ENCODE results near the gene DPF3.

- TF ChIP-seq SP1 (IDR thresholded peaks at IDR 0.05) (no peak), ZNF384 (IDR thresholded peaks at IDR 0.05) (no peak), BHLHE40 (IDR thresholded peaks at IDR 0.05; ENCODE audit: borderline replicate concordance) (no peak), ARNT (IDR thresholded peaks at IDR 0.05) (no peak), TARDBP (IDR thresholded peaks at IDR 0.05) (no peak), FOXK2 (IDR thresholded peaks at IDR 0.05) (no peak), FOXA1 (IDR thresholded peaks at IDR 0.05) (no peak), NFRKB (IDR thresholded peaks at IDR 0.05) (no peak), PKNOX1 (IDR thresholded peaks at IDR 0.05) (no peak), FOXM1 (IDR thresholded peaks at IDR 0.05; ENCODE audit: borderline replicate concordance) (no peak), HDGF (IDR thresholded peaks at IDR 0.05; ENCODE audit: borderline replicate concordance) (no peak), LEF1 (IDR thresholded peaks at IDR 0.05; ENCODE audit: borderline replicate concordance) (no peak), ELF4 (IDR thresholded peaks at IDR 0.05) (no peak)
These were observed 275.5 kb downstream of the DPF3 start for GRCh38 chr14:72618424-72618823.

Data from HEK293T (cell line).